ENCODE results near the gene SWT1.
A peak's percentile ranks its signal among the peaks of the same experiment; 100 is the strongest.

The SWT1 gene

GRCh38 chr1:185334182-185334581 lies 177.2 kb downstream of the SWT1 start:
- H3K79me2 ChIP-seq (ENCODE audit: insufficient read depth, low read length), result no peaks in the 10 kb centered on the region
- ATAC-seq (ENCODE audit: insufficient read depth, low read depth), result no peak

GRCh38 chr1:185337246-185337645 lies 180.3 kb downstream of the SWT1 start:
- no peak overlapping the region for H3K27ac ChIP-seq (ENCODE audit: low read length)
- H3K4me3 ChIP-seq (ENCODE audit: low read depth in 1 of 2, low read length in 2 of 2), result no peak overlapping the region

More at GRCh38 chr1:185334182-185334581, 177.2 kb downstream of the SWT1 start:
- H3K27ac ChIP-seq (ENCODE audit: low read length), result no peak overlapping the region
- H3K27me3 ChIP-seq (ENCODE audit: insufficient read depth, low read length, poor library complexity), result no peaks in the 10 kb centered on the region
- no peaks in the 10 kb centered on the region for H4K20me1 ChIP-seq (ENCODE audit: insufficient read depth, low read length)
- H3K4me1 ChIP-seq (ENCODE audit: insufficient read depth, low read length), result peaks cover 12% of the 10 kb centered on the region
- no peak for DNase-seq
- no peak overlapping the region for H3K4me2 ChIP-seq (ENCODE audit: insufficient read depth, low read length)
- no peak overlapping the region for H3K4me3 ChIP-seq (ENCODE audit: low read depth in 1 of 2, low read length in 2 of 2)
- no peak overlapping the region for H2AFZ ChIP-seq (ENCODE audit: low read depth, low read length)
- H3K9me3 ChIP-seq (ENCODE audit: insufficient read depth, low read length, severe bottlenecking), result no peaks in the 10 kb centered on the region
- no peaks in the 10 kb centered on the region for H3K36me3 ChIP-seq (ENCODE audit: insufficient read depth, low read length)
- no peak for TF ChIP-seq CTCF (IDR thresholded peaks at IDR 0.05; ENCODE audit: borderline replicate concordance, extremely low read depth, low read length, poor library complexity, severe bottlenecking)
- TF ChIP-seq EZH2 (IDR thresholded peaks at IDR 0.05; ENCODE audit: borderline replicate concordance, low read depth, low read length, severe bottlenecking), result no peak
- no peak overlapping the region for H3K9ac ChIP-seq (ENCODE audit: low read depth, low read length)

GRCh38 chr1:185338719-185339622 lies 182.0 kb downstream of the SWT1 start:
- DNase-seq, result peak; percentile 86
- Histone ChIP-seq H3K27me3 (ENCODE audit: insufficient read depth, low read length, poor library complexity) (no peaks in the 10 kb centered on the region), H3K4me3 (ENCODE audit: low read depth in 1 of 2, low read length in 2 of 2) (peak overlapping the region in 1 of 2 experiments; percentile 19; a peak in 2 of 4 replicates), H3K36me3 (ENCODE audit: insufficient read depth, low read length) (no peaks in the 10 kb centered on the region), H4K20me1 (ENCODE audit: insufficient read depth, low read length) (no peaks in the 10 kb centered on the region), H3K79me2 (ENCODE audit: insufficient read depth, low read length) (no peaks in the 10 kb centered on the region), H3K9ac (ENCODE audit: low read depth, low read length) (peak overlapping the region; percentile 28; the same call in 1 of the 2 replicates), H3K27ac (ENCODE audit: low read length) (peak overlapping the region; percentile 81), H2AFZ (ENCODE audit: low read depth, low read length) (peak overlapping the region; percentile 38; the same call in 1 of the 2 replicates), H3K4me2 (ENCODE audit: insufficient read depth, low read length) (peak overlapping the region; percentile 51), H3K9me3 (ENCODE audit: insufficient read depth, low read length, severe bottlenecking) (no peaks in the 10 kb centered on the region), H3K4me1 (ENCODE audit: insufficient read depth, low read length) (peaks cover 35% of the 10 kb centered on the region)
- peak; percentile 96 for ATAC-seq (ENCODE audit: insufficient read depth, low read depth)
- TF ChIP-seq EZH2 (IDR thresholded peaks at IDR 0.05; ENCODE audit: borderline replicate concordance, low read depth, low read length, severe bottlenecking) (no peak), CTCF (IDR thresholded peaks at IDR 0.05; ENCODE audit: borderline replicate concordance, extremely low read depth, low read length, poor library complexity, severe bottlenecking) (no peak)

More at GRCh38 chr1:185337246-185337645, 180.3 kb downstream of the SWT1 start:
- Histone ChIP-seq H4K20me1 (ENCODE audit: insufficient read depth, low read length) (no peaks in the 10 kb centered on the region), H3K79me2 (ENCODE audit: insufficient read depth, low read length) (no peaks in the 10 kb centered on the region), H3K9me3 (ENCODE audit: insufficient read depth, low read length, severe bottlenecking) (no peaks in the 10 kb centered on the region), H2AFZ (ENCODE audit: low read depth, low read length) (no peak overlapping the region), H3K36me3 (ENCODE audit: insufficient read depth, low read length) (no peaks in the 10 kb centered on the region), H3K9ac (ENCODE audit: low read depth, low read length) (no peak overlapping the region), H3K4me1 (ENCODE audit: insufficient read depth, low read length) (peaks cover 35% of the 10 kb centered on the region), H3K27me3 (ENCODE audit: insufficient read depth, low read length, poor library complexity) (no peaks in the 10 kb centered on the region), H3K4me2 (ENCODE audit: insufficient read depth, low read length) (no peak overlapping the region)
- DNase-seq (no peak), ATAC-seq (ENCODE audit: insufficient read depth, low read depth) (no peak)
- no peak for TF ChIP-seq CTCF (IDR thresholded peaks at IDR 0.05; ENCODE audit: borderline replicate concordance, extremely low read depth, low read length, poor library complexity, severe bottlenecking)
- no peak for TF ChIP-seq EZH2 (IDR thresholded peaks at IDR 0.05; ENCODE audit: borderline replicate concordance, low read depth, low read length, severe bottlenecking)
